Keratinocyte (primary cell): ENCODE results near the gene TIA1. TPM values are rescaled to one million over a fixed set of nuclear protein-coding genes. Genes with fewer than 3 reads are reported as not detected.

Experiments
- DNase-seq: peaks from one replicate; pipeline ENCODE4 v3.0.0-alpha.2; 2011; ENCODE audit warnings: low read depth, missing footprints, low spot score
- FAIRE-seq: peaks from 2 replicates; lab custom pipeline; 2011; peaks lifted over from hg19 to GRCh38; lab: Jason Lieb, UNC
- H2AFZ ChIP-seq: 2 replicates; pipeline ENCODE4 v1.6.0; 2012; ENCODE audit warnings: low read length, control low read depth, inconsistent platforms; ENCODE audit not compliant: control insufficient read depth
- H3K27ac ChIP-seq: 2 replicates; pipeline ENCODE4 v1.5.1; 2011; ENCODE audit warnings: low read length; ENCODE audit not compliant: control insufficient read depth, insufficient read depth
- H3K27me3 ChIP-seq: 3 replicates; pipeline ENCODE4 v1.6.0; 2011; ENCODE audit warnings: low read length; ENCODE audit not compliant: control insufficient read depth, insufficient read depth; ENCODE audit errors: extremely low read depth
- H3K36me3 ChIP-seq, 2 experiments: 2 replicates in 1 of 2; 3 replicates in 1 of 2; pipeline ENCODE4 v1.5.1; 2011; ENCODE audit warnings: low read length in 2 of 2, mild to moderate bottlenecking in 1 of 2; ENCODE audit not compliant: control insufficient read depth in 2 of 2, insufficient read depth in 2 of 2; ENCODE audit errors: extremely low read depth in 1 of 2
- H3K4me1 ChIP-seq: 3 replicates; pipeline ENCODE4 v1.5.1; 2011; ENCODE audit warnings: low read length; ENCODE audit not compliant: control insufficient read depth, insufficient read depth; ENCODE audit errors: extremely low read depth
- H3K4me2 ChIP-seq: 3 replicates; pipeline ENCODE4 v1.6.0; 2011; ENCODE audit warnings: low read depth, low read length; ENCODE audit not compliant: control insufficient read depth, insufficient read depth; ENCODE audit errors: extremely low read depth
- H3K4me3 ChIP-seq, 3 experiments: fragments of 200-600 bp in 1 of 3; sonication (generic) in 1 of 3; 2 replicates in 2 of 3; 3 replicates in 1 of 3; pipeline ENCODE4 v1.5.1; 2011 to 2016; ENCODE audit warnings: low read length in 3 of 3, mild to moderate bottlenecking in 3 of 3, control low read depth in 2 of 3, inconsistent platforms in 1 of 3, low read depth in 1 of 3, mixed read lengths in 1 of 3, mixed run types in 1 of 3, moderate library complexity in 1 of 3; ENCODE audit not compliant: control insufficient read depth in 2 of 3, insufficient read depth in 2 of 3; ENCODE audit errors: extremely low read depth in 1 of 3
- H3K79me2 ChIP-seq: 2 replicates; pipeline ENCODE4 v1.6.0; 2012; ENCODE audit warnings: low read length; ENCODE audit not compliant: control insufficient read depth, insufficient read depth
- H3K9ac ChIP-seq: 3 replicates; pipeline ENCODE4 v1.6.0; 2011; ENCODE audit warnings: low read length; ENCODE audit not compliant: control insufficient read depth, insufficient read depth; ENCODE audit errors: extremely low read depth
- H3K9me1 ChIP-seq: 3 replicates; pipeline ENCODE4 v1.6.0; 2011; ENCODE audit warnings: low read length; ENCODE audit not compliant: control insufficient read depth, insufficient read depth; ENCODE audit errors: extremely low read depth
- H3K9me3 ChIP-seq: 2 replicates; pipeline ENCODE4 v1.5.1; 2012; ENCODE audit warnings: low read depth, low read length; ENCODE audit not compliant: control insufficient read depth
- H4K20me1 ChIP-seq: 3 replicates; pipeline ENCODE4 v1.6.0; 2011; ENCODE audit warnings: low read length; ENCODE audit not compliant: control insufficient read depth, insufficient read depth; ENCODE audit errors: extremely low read depth
- CTCF ChIP-seq, 3 experiments: IDR thresholded peaks in 1 of 3; conservative IDR thresholded peaks in 1 of 3; optimal IDR thresholded peaks in 1 of 3; 2 replicates in 2 of 3; 3 replicates in 1 of 3; pipeline versions ENCODE3 to v1.5.1; 2011; ENCODE audit warnings: low read length in 3 of 3, mild to moderate bottlenecking in 3 of 3, moderate library complexity in 2 of 3, control low read depth in 1 of 3, inconsistent platforms in 1 of 3; ENCODE audit not compliant: insufficient read depth in 2 of 3; ENCODE audit errors: extremely low read depth in 1 of 3
- EZH2 ChIP-seq: IDR thresholded peaks from one replicate; pipeline ENCODE4 v1.6.1; 2012; ENCODE audit warnings: inconsistent platforms, mild to moderate bottlenecking, low read length, moderate library complexity
- dilution Hi-C: fragments of 300-500 bp; cut with MboI; formaldehyde crosslinking; loops from one replicate; pipeline ENCODE4 v1.7.0; 2020; ENCODE audit warnings: low sequenced_read_pairs; ENCODE audit not compliant: extremely low pct_ligation_motif_present
- polyA plus RNA-seq, 5 experiments: library from polyadenylated mRNA; depleted of rRNA in 3 of 5; stranded (reverse) in 3 of 5; stranded (forward) in 1 of 5; unstranded in 1 of 5; fragments of >200 nt; gene quantifications; 1 replicate in 1 of 5; 2 replicates in 3 of 5; 3 replicates in 1 of 5; pipeline versions ENCODE4 v1.2.1 to v1.2.3, GENCODE V29; 2011 to 2012; ENCODE audit warnings: missing spikeins in 2 of 5, low read depth in 1 of 5, low replicate concordance in 1 of 5

TIA1 gene
- polyA plus RNA-seq, 1 donor (not counting 4 experiments of a cell fraction or from before 2014, with no cell fraction given): 76.3 TPM

GRCh38 chr2:70242552-70242951, 5.9 kb downstream of the TIA1 start:
- H3K27ac ChIP-seq: no peak overlapping the region
- FAIRE-seq (no peak), DNase-seq (no peak)
- H3K9ac ChIP-seq: no peak overlapping the region
- H3K4me1 ChIP-seq: peaks cover 7% of the 10 kb centered on the region
- H4K20me1 ChIP-seq: no peaks in the 10 kb centered on the region
- peaks cover 0 to 9% of the 10 kb centered on the region in 2 experiments for H3K36me3 ChIP-seq
- H2AFZ ChIP-seq: no peak overlapping the region
- no peaks in the 10 kb centered on the region for H3K9me1 ChIP-seq
- H3K79me2 ChIP-seq: peaks cover 89% of the 10 kb centered on the region
- no peaks in the 10 kb centered on the region for H3K27me3 ChIP-seq
- H3K4me2 ChIP-seq: no peak overlapping the region
- no peak overlapping the region for H3K4me3 ChIP-seq
- no peak for TF ChIP-seq EZH2
- no peak for TF ChIP-seq CTCF (optimal IDR thresholded peaks at IDR 0.05 in 1 of 3, IDR thresholded peaks at IDR 0.05 in 1 of 3, conservative IDR thresholded peaks at IDR 0.05 in 1 of 3; ENCODE audit: extremely low read depth in 1 of 3, insufficient read depth in 2 of 3, low read length in 3 of 3)
- H3K9me3 ChIP-seq: no peaks in the 10 kb centered on the region
- dilution Hi-C loops: no loop called here

- dilution Hi-C loops: no loop called here
- H3K9me1 ChIP-seq: no peaks in the 10 kb centered on the region
- H3K27ac ChIP-seq: no peak overlapping the region
- TF ChIP-seq EZH2 (no peak), CTCF (optimal IDR thresholded peaks at IDR 0.05 in 1 of 3, IDR thresholded peaks at IDR 0.05 in 1 of 3, conservative IDR thresholded peaks at IDR 0.05 in 1 of 3; ENCODE audit: extremely low read depth in 1 of 3, insufficient read depth in 2 of 3, low read length in 3 of 3) (no peak)
- no peak overlapping the region for H3K4me2 ChIP-seq
- H3K36me3 ChIP-seq: peaks cover 0 to 9% of the 10 kb centered on the region in 2 experiments
- no peak for DNase-seq
- no peaks in the 10 kb centered on the region for H3K27me3 ChIP-seq
- H3K4me1 ChIP-seq: peaks cover 8% of the 10 kb centered on the region
- peaks cover 84% of the 10 kb centered on the region for H3K79me2 ChIP-seq
- no peaks in the 10 kb centered on the region for H4K20me1 ChIP-seq
- no peak overlapping the region for H2AFZ ChIP-seq
- FAIRE-seq: no peak
- H3K9me3 ChIP-seq: no peaks in the 10 kb centered on the region
- H3K9ac ChIP-seq: no peak overlapping the region
- H3K4me3 ChIP-seq: no peak overlapping the region
These were observed 7.1 kb downstream of the TIA1 start for GRCh38 chr2:70241340-70241739.
